GM21526 (cell line): ENCODE measurements around the gene VSTM2L.

ENCODE experiments used
- ATAC-seq: cut with Tn5 transposase; IDR thresholded peaks from one replicate; pipeline ENCODE4 v1.9.1; 2021; ENCODE audit warnings: moderate library complexity; ENCODE audit not compliant: unreplicated experiment, low FRiP score

Gene VSTM2L

GRCh38 chr20:37877832-37878772 lies 24.8 kb upstream of the VSTM2L start:
- no peak for ATAC-seq

GRCh38 chr20:37878835-37879599 lies 23.9 kb upstream of the VSTM2L start:
- no peak for ATAC-seq

- no peak for ATAC-seq
Observed at GRCh38 chr20:37879843-37880242, 23.1 kb upstream of the VSTM2L start.

- no peak for ATAC-seq
Observed at GRCh38 chr20:37880726-37881591, 22.0 kb upstream of the VSTM2L start.

- ATAC-seq: no peak
Observed at GRCh38 chr20:37881601-37882343, 21.2 kb upstream of the VSTM2L start.

DNA sequence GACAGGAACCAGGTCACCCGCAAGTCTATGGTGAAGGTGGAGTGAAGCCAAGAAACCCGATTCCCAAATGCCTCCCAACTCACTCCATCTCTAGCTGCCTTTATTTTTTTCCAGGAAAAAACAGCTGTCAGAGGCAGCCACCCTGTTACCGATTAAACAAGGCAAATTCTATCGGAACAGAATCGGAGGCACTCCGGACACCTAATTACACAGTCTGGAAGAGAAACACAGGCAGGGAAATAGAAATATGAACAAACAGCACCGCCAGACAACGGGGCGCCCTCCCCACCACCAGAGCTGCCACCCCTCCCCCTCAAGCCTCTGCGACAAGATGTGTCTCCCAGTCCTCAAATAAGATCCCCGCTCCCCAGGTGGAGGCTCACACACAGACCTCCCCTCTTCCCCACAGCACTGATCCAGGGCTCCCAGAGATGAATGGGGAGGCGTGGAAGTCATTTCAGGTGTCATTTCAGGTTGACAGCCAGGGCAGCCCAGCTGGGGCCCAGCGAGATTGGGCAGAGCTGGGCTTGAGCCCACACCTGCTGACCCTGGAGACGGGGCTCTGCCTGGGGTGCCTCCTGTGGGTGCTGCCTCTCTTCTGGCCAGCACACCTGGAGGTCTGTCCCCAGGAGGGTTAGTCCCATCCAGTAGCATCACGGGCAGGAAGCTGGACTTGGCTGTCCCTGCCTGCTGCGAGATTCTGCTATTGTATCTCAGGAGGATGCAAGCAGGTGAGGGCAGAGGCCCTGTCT lies 19.8 kb upstream of the VSTM2L start:
- no peak for ATAC-seq

GRCh38 chr20:37885042-37885441 lies 17.9 kb upstream of the VSTM2L start:
- ATAC-seq: no peak

DNA sequence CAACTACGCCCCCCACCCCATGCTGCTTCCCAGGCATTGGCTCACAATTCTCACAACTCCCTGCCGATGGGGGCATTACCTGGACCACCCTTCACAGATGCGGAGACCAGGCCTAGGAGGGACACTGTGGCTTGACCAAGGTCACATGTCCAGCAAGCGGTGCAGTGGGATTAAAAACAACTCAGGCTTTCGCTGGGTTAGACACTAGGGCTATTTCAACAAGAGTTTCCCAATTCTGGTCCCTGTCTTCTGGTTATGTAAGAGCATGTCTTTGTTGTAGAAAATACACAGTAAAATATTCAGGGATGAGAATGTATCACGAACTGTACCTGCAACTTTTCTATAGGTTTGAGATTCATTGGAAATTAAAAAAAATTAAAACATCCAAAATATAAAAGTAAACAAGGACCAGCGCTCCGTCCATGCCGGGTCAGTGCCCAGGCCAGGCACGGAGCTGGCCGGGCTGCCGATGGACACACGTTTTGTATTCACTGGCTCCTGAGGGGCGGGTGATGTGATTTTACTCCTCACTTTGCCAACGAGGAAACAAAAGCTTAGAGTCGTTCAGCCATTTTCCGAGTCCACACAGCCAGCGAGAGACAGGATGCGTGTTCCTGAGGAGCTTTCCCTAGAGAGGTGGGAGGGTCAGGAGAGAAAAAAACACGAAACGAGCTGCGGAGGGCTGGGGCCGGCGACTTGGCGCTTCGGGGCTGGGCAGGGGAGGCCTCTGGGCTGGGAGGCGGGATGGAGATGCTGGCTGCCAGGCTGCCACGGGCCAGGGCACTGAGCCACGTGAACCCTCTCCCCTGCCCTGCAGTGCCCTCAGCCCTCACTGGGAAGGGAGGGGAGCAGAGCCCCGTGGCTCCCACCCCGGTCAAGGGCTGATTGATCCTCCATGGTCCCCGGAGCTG lies 17.1 kb upstream of the VSTM2L start:
- ATAC-seq: no peak

GRCh38 chr20:37886851-37887297 lies 16.1 kb upstream of the VSTM2L start:
- ATAC-seq: no peak

DNA sequence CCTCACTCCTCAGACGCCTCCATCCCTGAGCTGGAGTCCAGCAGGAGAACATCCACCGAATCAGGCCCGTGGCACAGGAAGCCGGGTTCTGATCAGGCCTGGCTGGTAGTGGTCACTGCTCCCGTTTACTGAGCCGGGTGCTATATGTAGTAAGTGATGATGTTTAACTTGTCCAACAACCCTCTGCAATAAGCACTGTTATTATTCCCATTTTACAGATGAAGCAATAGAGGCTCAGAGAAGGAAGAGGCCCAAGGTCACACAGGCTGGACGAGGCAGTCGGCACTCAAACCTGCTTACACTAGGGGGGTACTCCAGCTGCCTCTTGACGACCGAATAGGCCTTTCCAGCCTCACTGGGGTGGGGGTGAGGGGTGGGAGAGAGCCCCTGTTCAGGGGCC lies 14.3 kb upstream of the VSTM2L start:
- no peak for ATAC-seq

- no peak for ATAC-seq
Observed at GRCh38 chr20:37890108-37890507, 12.8 kb upstream of the VSTM2L start.

DNA sequence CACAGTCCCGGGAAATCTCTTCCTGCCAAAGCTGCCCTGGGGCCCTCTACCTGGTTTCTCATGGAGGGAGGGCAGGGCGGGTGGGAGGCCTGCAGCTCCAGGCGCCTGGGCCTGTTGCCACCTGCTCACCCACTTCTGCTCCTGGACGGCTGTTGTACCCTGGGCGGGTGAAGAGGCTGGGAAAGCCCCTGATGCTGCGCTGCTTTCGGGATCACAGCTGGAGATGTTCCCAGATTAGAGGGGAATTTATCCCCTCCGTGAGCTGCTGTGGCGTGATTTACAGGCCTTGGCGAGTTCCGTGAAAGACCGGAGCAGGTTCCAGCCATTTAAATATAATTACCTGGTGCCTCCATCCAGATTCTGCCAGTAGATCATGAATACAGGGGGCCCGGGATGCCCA lies 12.3 kb upstream of the VSTM2L start:
- no peak for ATAC-seq

DNA sequence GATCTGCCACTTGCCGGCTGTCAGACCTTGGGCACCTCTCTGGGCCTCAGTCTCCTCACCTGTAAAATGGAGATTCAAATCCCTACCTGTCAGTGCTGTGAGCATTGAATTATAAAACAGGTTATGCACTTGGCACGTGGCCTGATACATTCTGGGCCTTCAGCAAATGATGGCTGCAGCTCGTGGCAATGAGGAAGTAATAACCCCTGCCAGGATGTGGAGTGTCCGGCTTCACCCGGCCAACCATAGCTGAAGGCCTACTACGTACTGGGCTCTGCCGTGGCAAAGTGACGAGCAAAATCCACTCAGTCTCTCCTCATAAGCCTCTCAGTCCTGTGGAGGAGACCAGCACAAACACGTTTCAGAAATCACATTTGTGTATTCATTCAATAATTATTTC lies 10.9 kb upstream of the VSTM2L start:
- no peak for ATAC-seq

GRCh38 chr20:37893566-37894241 lies 9.2 kb upstream of the VSTM2L start:
- no peak for ATAC-seq

GRCh38 chr20:37894454-37894853 lies 8.5 kb upstream of the VSTM2L start:
- no peak for ATAC-seq

- no peak for ATAC-seq
Observed at GRCh38 chr20:37895166-37895565, 7.8 kb upstream of the VSTM2L start.

DNA sequence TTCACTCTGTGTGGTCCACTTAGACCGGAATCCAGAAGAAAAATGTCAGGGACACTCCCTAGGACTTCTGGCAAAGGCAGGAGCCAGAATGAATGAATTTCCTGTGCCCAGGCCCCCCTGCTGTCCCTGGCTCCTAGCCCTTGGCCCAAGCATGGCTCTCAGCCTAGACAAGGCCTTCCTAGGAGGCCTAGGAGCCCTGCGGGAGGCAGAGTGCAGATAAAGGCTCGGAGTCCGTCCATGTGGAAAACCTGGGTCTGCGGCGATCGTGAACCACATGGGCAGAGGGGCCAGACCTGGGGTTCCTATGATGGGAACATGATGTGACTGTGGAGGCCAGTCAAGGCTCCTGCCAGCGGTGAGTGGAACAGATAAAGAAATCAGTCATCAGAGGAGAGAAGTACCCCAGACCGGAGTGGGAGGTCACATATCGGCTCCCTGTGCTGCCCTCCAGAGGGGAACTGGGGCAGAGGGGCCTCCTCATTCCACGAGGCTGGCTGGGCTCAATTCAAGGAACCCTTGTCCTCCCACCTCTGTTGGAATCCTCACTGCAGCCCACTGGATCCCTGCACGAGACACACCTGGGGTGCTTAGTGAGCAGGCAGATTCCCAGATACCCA lies 5.9 kb upstream of the VSTM2L start:
- ATAC-seq: no peak
